GM21526 (cell line): ENCODE data around the gene GNB3.
"Not testable (repeated sequence)": the region's sequence is repeated elsewhere in the genome, so short reads cannot be mapped to it uniquely, and the experiment has no call there.

Experiments used
- ATAC-seq: cut with Tn5 transposase; IDR thresholded peaks from one replicate; pipeline ENCODE4 v1.9.1; 2021; ENCODE audit warnings: moderate library complexity; ENCODE audit not compliant: unreplicated experiment, low FRiP score

The GNB3 gene

GRCh38 chr12:6873094-6874014 lies 32.6 kb downstream of the GNB3 start, which contains the start of gene SPSB2:
Gene SPSB2 (minus strand): TSS chr12:6873303. CDS start chr12:6872901, 402 bp downstream.
- peak; percentile 59 for ATAC-seq

GRCh38 chr12:6874015-6874368 lies 33.3 kb downstream of the GNB3 start:
- not testable (repeated sequence) for ATAC-seq

DNA sequence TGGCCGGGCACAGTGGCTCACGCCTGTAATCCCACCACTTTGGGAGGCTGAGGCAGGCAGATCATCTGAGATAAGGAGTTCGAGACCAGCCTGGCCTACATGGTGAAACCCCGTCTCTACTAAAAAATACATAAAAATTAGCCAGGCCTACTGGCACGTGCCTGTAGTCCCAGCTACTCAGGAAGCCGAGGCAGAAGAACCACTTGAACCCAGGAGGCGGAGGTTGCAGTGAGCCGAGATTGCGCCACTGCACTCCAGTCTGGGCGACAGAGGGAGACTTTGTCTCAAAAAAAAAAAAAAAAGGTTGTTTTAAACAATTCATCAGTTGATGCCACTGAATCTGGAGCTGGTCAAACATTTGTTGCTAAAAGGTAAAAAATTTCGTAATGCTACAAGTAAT lies 39.1 kb downstream of the GNB3 start:
- not testable (repeated sequence) for ATAC-seq

DNA sequence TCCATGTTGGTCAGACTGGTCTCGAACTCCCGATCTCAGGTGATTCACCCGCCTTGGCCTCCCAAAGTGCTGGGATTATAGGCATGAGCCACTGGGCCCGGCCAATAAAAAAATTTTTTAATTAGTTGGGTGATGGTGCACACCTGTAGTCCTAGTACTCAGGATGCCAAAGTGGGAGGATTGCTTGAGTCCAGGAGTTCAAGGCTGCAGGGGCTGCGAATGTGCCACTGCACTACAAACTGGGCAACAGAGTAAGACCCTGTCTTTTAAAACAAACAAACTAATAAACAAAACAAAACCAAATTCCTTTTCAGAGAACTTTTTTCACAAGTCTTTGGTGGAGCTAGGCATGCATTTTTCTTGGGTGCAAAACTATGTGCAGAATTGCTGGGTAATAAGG lies 42.5 kb downstream of the GNB3 start:
- no peak for ATAC-seq

DNA sequence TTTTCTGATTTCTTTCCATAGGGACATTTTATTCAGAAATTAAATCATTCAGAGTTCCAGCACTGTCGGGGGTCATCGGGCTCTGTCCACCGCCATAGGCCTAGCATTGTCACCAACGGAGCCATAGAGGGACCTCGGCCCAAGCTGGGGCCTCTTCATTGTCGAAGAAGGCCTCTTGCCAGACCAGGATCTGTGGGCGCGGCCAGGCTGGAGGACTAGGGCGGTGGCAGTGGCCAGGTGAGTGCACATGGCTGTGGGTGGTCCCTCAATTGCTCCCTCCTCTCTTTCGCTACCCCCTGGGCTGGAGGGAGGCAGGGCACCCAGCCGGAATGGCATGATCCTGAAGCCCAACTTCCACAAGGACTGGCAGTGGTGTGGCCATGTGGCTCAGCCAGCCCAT lies 43.0 kb downstream of the GNB3 start:
- ATAC-seq = no peak

- no peak for ATAC-seq
Observed at GRCh38 chr12:6884539-6884938, 43.8 kb downstream of the GNB3 start.

DNA sequence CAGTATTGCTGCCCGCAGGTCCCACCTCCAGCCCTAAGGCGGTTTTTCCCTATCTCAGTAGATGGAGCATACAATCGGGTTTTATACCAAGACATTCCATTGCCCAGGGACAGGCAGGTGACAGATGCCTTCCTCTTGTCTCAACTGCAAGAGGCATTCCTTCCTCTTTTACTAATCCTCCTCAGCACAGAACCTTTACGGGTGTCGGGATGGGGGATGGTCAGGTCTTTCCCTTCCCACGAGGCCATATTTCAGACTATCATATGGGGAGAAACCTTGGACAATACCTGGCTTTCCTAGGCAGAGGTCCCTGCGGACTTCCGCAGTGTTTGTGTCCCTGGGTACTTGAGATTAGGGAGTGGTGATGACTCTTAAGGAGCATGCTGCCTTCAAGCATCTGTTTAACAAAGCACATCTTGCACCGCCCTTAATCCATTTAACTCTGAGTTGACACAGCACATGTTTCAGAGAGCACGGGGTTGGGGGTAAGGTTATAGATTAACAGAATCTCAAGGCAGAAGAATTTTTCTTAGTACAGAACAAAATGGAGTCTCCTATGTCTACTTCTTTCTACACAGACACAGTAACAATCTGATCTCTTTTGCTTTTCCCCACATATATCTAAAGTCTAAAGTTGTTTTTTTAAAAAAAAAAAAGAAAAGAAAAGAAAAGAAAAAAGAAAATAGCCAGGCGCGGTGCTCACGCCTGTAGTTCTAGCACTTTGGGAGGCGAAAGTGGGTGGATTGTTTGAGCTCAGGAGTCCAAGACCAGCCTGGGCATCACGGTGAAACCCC lies 45.7 kb downstream of the GNB3 start:
- not testable (repeated sequence) for ATAC-seq

DNA sequence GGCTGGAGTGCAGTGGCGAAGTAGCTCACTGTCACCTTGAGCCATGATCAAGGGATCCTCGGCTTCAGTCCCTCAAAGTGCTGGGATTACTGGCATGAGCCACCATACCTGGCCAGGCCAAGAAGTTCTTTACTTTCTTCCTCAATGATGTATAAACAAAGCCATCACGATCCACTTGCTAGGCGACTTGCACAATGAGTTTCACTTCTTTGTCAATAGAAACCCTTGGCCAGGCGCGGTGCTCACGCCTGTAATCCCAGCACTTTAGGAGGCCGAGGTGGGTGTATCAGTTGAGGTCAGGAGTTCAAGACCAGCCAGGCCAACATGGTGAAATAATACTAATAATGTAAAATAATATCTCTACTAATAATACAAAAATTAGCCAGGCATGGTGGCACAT lies 46.7 kb downstream of the GNB3 start:
- ATAC-seq = no peak

- ATAC-seq = no peak
Observed at GRCh38 chr12:6888360-6888759, 47.6 kb downstream of the GNB3 start.

GRCh38 chr12:6888794-6889193 lies 48.1 kb downstream of the GNB3 start:
- ATAC-seq = not testable (repeated sequence)

DNA sequence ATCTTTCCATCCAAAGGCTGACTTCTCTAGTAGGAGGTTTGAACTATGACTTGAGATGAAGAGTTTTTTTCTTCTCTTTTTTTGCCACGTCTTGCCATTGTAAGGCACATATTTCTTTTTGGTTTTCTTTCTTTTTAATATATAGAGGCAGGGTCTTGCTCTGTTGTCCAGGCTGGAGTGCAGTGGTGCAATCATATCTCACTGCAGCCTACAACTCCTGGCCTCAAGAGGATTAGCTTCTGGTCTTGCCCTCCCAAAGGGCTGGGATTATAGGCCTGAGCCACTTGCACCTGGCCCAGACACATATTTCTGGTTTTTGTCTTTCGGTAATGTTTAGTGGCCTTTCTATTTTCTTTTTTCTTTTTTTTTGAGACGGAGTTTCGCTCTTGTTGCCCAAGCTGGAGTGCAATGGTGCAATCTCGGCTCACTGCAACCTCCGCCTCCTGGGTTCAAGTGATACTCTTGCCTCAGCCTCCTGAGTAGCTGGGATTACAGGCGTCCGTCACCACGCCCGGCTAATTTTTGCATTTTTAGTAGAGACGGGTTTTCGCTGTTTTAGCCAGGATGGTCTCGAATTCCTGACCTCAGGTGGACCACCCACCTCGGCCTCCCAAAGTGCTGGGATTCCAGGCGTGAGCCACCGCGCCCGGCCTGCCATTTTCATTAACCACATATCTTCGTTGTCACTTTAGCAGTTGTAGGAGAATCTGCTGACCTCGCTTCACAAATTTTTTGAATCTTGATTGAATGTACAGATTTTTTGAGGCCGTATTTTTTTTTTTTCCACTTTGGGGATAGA lies 49.2 kb downstream of the GNB3 start:
- not testable (repeated sequence) for ATAC-seq

GRCh38 chr12:6890789-6891645 lies 50.3 kb downstream of the GNB3 start:
- peak; percentile 88 for ATAC-seq

- ATAC-seq = no peak
Observed at GRCh38 chr12:6891646-6892001, 50.9 kb downstream of the GNB3 start.

GRCh38 chr12:6892683-6893082 lies 52.0 kb downstream of the GNB3 start:
- ATAC-seq = not testable (repeated sequence)

DNA sequence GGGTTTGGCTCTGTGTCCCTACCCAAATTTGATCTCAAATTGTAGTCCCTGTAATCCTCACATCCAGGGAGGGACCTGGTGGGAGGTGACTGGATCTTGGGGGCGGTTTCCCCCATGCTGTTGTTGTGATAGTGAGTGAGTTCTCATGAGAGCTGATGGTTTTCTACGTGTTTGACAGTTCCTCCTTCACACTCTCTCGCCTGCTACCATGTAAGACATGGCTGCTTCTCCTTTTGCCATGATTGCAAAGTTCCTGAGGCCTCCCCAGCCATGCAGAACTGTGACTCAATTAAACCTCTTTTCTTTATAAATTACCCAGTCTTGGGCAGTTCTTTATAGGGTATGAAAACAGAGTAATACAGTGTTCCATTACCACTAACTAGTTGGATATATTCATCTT lies 53.6 kb downstream of the GNB3 start:
- no peak for ATAC-seq
